Measurements from ENCODE around the gene TRAIP. TPM values are rescaled to one million over a fixed set of nuclear protein-coding genes. Genes with fewer than 3 reads are reported as not detected.

The TRAIP gene
- polyA plus RNA-seq, 1 donor from 2014 or later = 7.6 TPM

GRCh38 chr3:49903451-49904424, 47.4 kb upstream of the TRAIP start, which contains the start of gene MST1R:
Gene MST1R (minus strand): TSS chr3:49903873. CDS start chr3:49903609, 264 bp downstream.
- H3K36me3 ChIP-seq (ENCODE audit: insufficient read depth, low read length) = no peaks in the 10 kb centered on the region
- H3K27ac ChIP-seq (ENCODE audit: low read length) = no peak within 1 kb of the TSS
- no peak within 1 kb of the TSS for H3K4me3 ChIP-seq (ENCODE audit: low read length)
- no peaks in the 10 kb centered on the region for H3K9me3 ChIP-seq (ENCODE audit: low read length)
- no peak within 1 kb of the TSS for H2AFZ ChIP-seq (ENCODE audit: low read depth, low read length)
- H3F3A ChIP-seq (ENCODE audit: insufficient read depth, low read length, poor library complexity, severe bottlenecking) = no peaks in the 10 kb centered on the region
- no peaks in the 10 kb centered on the region for H4K20me1 ChIP-seq (ENCODE audit: insufficient read depth)
- no peak within 1 kb of the TSS for H3K9ac ChIP-seq (ENCODE audit: low read length)
- no peak within 1 kb of the TSS for H3K4me2 ChIP-seq (ENCODE audit: low read length)
- H3K27me3 ChIP-seq (ENCODE audit: insufficient read depth, low read depth, low read length) = no peaks in the 10 kb centered on the region
- H3K9me2 ChIP-seq (ENCODE audit: insufficient read depth, low read length) = no peaks in the 10 kb centered on the region
- H3K79me2 ChIP-seq (replicated peaks; ENCODE audit: insufficient read depth, low read length) = no peaks in the 10 kb centered on the region
- no peak for TF ChIP-seq EP300 (conservative IDR thresholded peaks at IDR 0.05; ENCODE audit: poor library complexity, severe bottlenecking)
- TF ChIP-seq RAD21 (conservative IDR thresholded peaks at IDR 0.05) = no peak
- TF ChIP-seq MXI1 (conservative IDR thresholded peaks at IDR 0.05; ENCODE audit: poor library complexity, severe bottlenecking) = no peak
- TF ChIP-seq, protein P1, sequence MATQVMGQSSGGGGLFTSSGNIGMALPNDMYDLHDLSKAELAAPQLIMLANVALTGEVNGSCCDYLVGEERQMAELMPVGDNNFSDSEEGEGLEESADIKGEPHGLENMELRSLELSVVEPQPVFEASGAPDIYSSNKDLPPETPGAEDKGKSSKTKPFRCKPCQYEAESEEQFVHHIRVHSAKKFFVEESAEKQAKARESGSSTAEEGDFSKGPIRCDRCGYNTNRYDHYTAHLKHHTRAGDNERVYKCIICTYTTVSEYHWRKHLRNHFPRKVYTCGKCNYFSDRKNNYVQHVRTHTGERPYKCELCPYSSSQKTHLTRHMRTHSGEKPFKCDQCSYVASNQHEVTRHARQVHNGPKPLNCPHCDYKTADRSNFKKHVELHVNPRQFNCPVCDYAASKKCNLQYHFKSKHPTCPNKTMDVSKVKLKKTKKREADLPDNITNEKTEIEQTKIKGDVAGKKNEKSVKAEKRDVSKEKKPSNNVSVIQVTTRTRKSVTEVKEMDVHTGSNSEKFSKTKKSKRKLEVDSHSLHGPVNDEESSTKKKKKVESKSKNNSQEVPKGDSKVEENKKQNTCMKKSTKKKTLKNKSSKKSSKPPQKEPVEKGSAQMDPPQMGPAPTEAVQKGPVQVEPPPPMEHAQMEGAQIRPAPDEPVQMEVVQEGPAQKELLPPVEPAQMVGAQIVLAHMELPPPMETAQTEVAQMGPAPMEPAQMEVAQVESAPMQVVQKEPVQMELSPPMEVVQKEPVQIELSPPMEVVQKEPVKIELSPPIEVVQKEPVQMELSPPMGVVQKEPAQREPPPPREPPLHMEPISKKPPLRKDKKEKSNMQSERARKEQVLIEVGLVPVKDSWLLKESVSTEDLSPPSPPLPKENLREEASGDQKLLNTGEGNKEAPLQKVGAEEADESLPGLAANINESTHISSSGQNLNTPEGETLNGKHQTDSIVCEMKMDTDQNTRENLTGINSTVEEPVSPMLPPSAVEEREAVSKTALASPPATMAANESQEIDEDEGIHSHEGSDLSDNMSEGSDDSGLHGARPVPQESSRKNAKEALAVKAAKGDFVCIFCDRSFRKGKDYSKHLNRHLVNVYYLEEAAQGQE (IDR thresholded peaks at IDR 0.05; ENCODE audit: borderline replicate concordance) = no peak
- TF ChIP-seq EZH2 (IDR thresholded peaks at IDR 0.05; ENCODE audit: borderline replicate concordance, insufficient read depth, low read length, poor library complexity, severe bottlenecking) = no peak
- TF ChIP-seq, protein P2, sequence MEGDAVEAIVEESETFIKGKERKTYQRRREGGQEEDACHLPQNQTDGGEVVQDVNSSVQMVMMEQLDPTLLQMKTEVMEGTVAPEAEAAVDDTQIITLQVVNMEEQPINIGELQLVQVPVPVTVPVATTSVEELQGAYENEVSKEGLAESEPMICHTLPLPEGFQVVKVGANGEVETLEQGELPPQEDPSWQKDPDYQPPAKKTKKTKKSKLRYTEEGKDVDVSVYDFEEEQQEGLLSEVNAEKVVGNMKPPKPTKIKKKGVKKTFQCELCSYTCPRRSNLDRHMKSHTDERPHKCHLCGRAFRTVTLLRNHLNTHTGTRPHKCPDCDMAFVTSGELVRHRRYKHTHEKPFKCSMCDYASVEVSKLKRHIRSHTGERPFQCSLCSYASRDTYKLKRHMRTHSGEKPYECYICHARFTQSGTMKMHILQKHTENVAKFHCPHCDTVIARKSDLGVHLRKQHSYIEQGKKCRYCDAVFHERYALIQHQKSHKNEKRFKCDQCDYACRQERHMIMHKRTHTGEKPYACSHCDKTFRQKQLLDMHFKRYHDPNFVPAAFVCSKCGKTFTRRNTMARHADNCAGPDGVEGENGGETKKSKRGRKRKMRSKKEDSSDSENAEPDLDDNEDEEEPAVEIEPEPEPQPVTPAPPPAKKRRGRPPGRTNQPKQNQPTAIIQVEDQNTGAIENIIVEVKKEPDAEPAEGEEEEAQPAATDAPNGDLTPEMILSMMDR (IDR thresholded peaks at IDR 0.05; ENCODE audit: poor library complexity, severe bottlenecking) = no peak
- no peak for TF ChIP-seq SMC3 (conservative IDR thresholded peaks at IDR 0.05; ENCODE audit: poor library complexity)
- TF ChIP-seq POLR2AphosphoS5 (IDR thresholded peaks at IDR 0.05) = no peak
- no peak for TF ChIP-seq TAF1 (IDR thresholded peaks at IDR 0.05; ENCODE audit: low read depth)

- no peak overlapping the region for H3K4me2 ChIP-seq (ENCODE audit: low read length)
- H3K79me2 ChIP-seq (replicated peaks; ENCODE audit: insufficient read depth, low read length) = no peaks in the 10 kb centered on the region
- no peak overlapping the region for H3K9ac ChIP-seq (ENCODE audit: low read length)
- no peaks in the 10 kb centered on the region for H3F3A ChIP-seq (ENCODE audit: insufficient read depth, low read length, poor library complexity, severe bottlenecking)
- no peak overlapping the region for H2AFZ ChIP-seq (ENCODE audit: low read depth, low read length)
- no peaks in the 10 kb centered on the region for H3K36me3 ChIP-seq (ENCODE audit: insufficient read depth, low read length)
- no peaks in the 10 kb centered on the region for H4K20me1 ChIP-seq (ENCODE audit: insufficient read depth)
- H3K9me2 ChIP-seq (ENCODE audit: insufficient read depth, low read length) = no peaks in the 10 kb centered on the region
- H3K27ac ChIP-seq (ENCODE audit: low read length) = no peak overlapping the region
- H3K4me3 ChIP-seq (ENCODE audit: low read length) = no peak overlapping the region
- TF ChIP-seq TAF1 (IDR thresholded peaks at IDR 0.05; ENCODE audit: low read depth) (no peak), SMC3 (conservative IDR thresholded peaks at IDR 0.05; ENCODE audit: poor library complexity) (no peak), EP300 (conservative IDR thresholded peaks at IDR 0.05; ENCODE audit: poor library complexity, severe bottlenecking) (no peak), EZH2 (IDR thresholded peaks at IDR 0.05; ENCODE audit: borderline replicate concordance, insufficient read depth, low read length, poor library complexity, severe bottlenecking) (no peak), POLR2AphosphoS5 (IDR thresholded peaks at IDR 0.05) (no peak), MXI1 (conservative IDR thresholded peaks at IDR 0.05; ENCODE audit: poor library complexity, severe bottlenecking) (no peak), RAD21 (conservative IDR thresholded peaks at IDR 0.05) (no peak)
- TF ChIP-seq, protein P1 (IDR thresholded peaks at IDR 0.05; ENCODE audit: borderline replicate concordance) = no peak
- TF ChIP-seq, protein P2 (IDR thresholded peaks at IDR 0.05; ENCODE audit: poor library complexity, severe bottlenecking) = no peak
- no peaks in the 10 kb centered on the region for H3K9me3 ChIP-seq (ENCODE audit: low read length)
- no peaks in the 10 kb centered on the region for H3K27me3 ChIP-seq (ENCODE audit: insufficient read depth, low read depth, low read length)
These were observed 46.4 kb upstream of the TRAIP start for GRCh38 chr3:49902511-49903345.
